ENCODE measurements around the gene PEX26.
"Not testable (repeated sequence)": the region's sequence is repeated elsewhere in the genome, so short reads cannot be mapped to it uniquely, and the experiment has no call there.

The PEX26 gene

GRCh38 chr22:18077639-18078328, at the start of gene PEX26:
PEX26 (plus strand) TSS chr22:18077990; CDS start chr22:18078377, 387 bp downstream.
- DNase-seq = peak; percentile 95

- no peak for DNase-seq
Measured at GRCh38 chr22:18028817-18029527, 48.8 kb upstream of the PEX26 start.

GRCh38 chr22:18029686-18030267, 48.0 kb upstream of the PEX26 start:
- DNase-seq = no peak

GRCh38 chr22:18031695-18032454, 45.9 kb upstream of the PEX26 start:
- no peak for DNase-seq

- no peak for DNase-seq
Measured at GRCh38 chr22:18032455-18033101, 45.2 kb upstream of the PEX26 start.

GRCh38 chr22:18033204-18033998, 44.4 kb upstream of the PEX26 start:
- DNase-seq = no peak

GRCh38 chr22:18034076-18034475, 43.7 kb upstream of the PEX26 start:
- DNase-seq = no peak

GRCh38 chr22:18035751-18036150, 42.0 kb upstream of the PEX26 start:
- DNase-seq = no peak

- DNase-seq = not testable (repeated sequence)
Measured at GRCh38 chr22:18040898-18041297, 36.9 kb upstream of the PEX26 start.

- DNase-seq = no peak
Measured at GRCh38 chr22:18042685-18043084, 35.1 kb upstream of the PEX26 start.

- DNase-seq = no peak
Measured at GRCh38 chr22:18044548-18045271, 33.1 kb upstream of the PEX26 start.

- no peak for DNase-seq
Measured at GRCh38 chr22:18045794-18046193, 32.0 kb upstream of the PEX26 start.

GRCh38 chr22:18048041-18048440, 29.7 kb upstream of the PEX26 start:
- DNase-seq = no peak

- DNase-seq = no peak
Measured at GRCh38 chr22:18048441-18048898, 29.3 kb upstream of the PEX26 start.

- DNase-seq = no peak
Measured at GRCh38 chr22:18050065-18050464, 27.7 kb upstream of the PEX26 start.

- DNase-seq = not testable (repeated sequence)
Measured at GRCh38 chr22:18051113-18051512, 26.7 kb upstream of the PEX26 start.

- not testable (repeated sequence) for DNase-seq
Measured at GRCh38 chr22:18053216-18053946, 24.4 kb upstream of the PEX26 start.

GRCh38 chr22:18055619-18056160, 22.1 kb upstream of the PEX26 start:
- no peak for DNase-seq

- DNase-seq = no peak
Measured at GRCh38 chr22:18056161-18056666, 21.6 kb upstream of the PEX26 start.
